Omental fat pad (tissue), 4 donors: ENCODE results near the gene CHST11. TPM values are rescaled to one million over a fixed set of nuclear protein-coding genes. Genes with fewer than 3 reads are reported as not detected.

ENCODE experiments used
- ATAC-seq: fragments of 150-250 bp; one replicate; pipeline ENCODE4 v1.9.1; 2016; ENCODE audit warnings: mild to moderate bottlenecking, moderate library complexity; ENCODE audit not compliant: low FRiP score
- DNase-seq: peaks from one replicate; pipeline ENCODE4 v3.0.0-alpha.2; 2019; ENCODE audit warnings: low spot score
- CTCF ChIP-seq, 3 donors: fragments of 450-650 bp; IDR thresholded peaks; one replicate each; pipeline ENCODE4 v1.5.1; 2016 to 2017; ENCODE audit warnings: antibody characterized with exemption in 3 of 3, mild to moderate bottlenecking in 3 of 3, moderate library complexity in 2 of 3
- total RNA-seq, 4 donors: library from RNA; depleted of rRNA; stranded (reverse); fragments of >200 nt; gene quantifications; one replicate each; pipeline ENCODE4 v1.1.0, GENCODE V29; 2016

The CHST11 gene
- total RNA-seq, 4 donors from 2014 or later, result 12.2 to 58.6 (median 30.1) TPM

DNA sequence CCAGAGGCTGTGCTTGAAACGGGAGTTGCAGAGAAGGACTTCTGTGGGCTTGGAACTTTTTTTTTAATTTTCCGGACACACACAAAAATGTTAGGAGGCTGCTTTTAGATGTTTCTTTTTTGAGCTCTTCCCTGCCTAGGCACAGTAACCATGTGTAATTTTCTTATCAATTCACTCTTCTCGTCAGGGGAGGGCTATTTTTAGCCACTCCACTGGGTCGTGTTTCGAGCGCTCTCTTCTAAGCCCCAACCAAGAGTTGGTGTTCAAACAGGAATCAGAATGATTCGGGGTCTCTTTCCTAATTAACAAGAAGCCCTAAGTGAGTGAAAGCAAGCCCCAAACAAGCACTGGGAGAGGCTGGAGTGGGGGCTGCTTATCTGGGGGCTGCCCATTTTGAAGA, 162.6 kb downstream of the CHST11 start:
- no peak for DNase-seq
- TF ChIP-seq CTCF (IDR thresholded peaks at IDR 0.05), result no peak
- no peak for ATAC-seq

DNA sequence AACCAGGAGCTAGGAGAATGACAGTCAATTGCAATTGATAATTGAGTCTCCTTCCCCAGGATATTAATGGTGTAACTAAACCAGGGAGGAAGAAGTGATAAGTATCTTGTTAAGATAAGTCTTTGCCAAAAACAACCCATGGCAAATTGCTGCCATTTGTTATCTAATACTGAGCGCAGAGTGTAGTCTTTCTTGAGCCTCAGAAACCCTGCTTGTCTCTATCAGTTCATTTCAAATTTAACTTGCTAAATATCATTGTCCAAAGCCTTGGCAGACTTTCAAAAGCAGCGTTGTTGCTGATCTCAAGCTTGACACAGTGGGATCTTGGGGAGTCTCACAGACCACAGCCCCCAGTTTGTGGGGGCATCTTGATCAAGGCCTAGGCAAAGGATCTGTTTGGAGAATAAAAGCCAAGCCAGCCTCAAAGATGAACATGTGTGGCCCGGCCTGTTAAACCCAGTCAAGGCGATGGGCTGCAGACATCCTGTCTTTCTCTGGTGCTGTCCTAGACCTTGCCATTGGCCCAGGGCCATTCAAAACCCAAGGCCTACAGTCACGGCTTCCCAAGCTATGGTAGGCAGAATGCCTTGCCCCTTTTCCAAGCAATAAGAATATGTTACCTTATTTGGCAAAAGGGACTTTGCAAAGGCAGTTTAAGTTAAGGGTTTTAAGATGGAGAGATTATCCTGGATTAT, 164.2 kb downstream of the CHST11 start:
- no peak for TF ChIP-seq CTCF (IDR thresholded peaks at IDR 0.05)
- no peak for ATAC-seq
- no peak for DNase-seq

DNA sequence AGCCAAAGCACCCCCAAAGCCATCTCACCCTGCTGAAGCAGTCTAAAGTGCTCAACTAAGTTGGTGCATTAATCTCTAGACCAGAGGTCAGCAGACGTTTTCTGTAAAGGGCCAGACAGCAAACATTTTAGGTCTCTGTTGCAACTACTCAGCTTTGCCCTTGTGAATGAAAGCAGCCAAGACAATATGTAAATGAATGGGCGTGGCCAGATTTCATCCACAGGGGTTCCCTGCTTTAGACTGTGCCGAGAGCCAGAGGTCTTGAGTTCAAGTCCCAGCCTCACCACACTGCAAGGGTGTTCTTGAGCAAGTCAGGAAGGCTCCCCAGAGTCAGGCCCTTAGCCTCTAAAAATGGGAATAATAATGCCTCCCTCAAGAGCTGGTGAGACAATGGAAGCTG, 166.2 kb downstream of the CHST11 start:
- ATAC-seq, result no peak
- no peak for TF ChIP-seq CTCF (IDR thresholded peaks at IDR 0.05)
- no peak for DNase-seq

- no peak for ATAC-seq
- no peak for DNase-seq
- no peak for TF ChIP-seq CTCF (IDR thresholded peaks at IDR 0.05)
Measured at GRCh38 chr12:104623883-104624282, 167.1 kb downstream of the CHST11 start.

GRCh38 chr12:104624529-104624928, 167.8 kb downstream of the CHST11 start:
- DNase-seq (no peak), ATAC-seq (no peak)
- TF ChIP-seq CTCF (IDR thresholded peaks at IDR 0.05), result no peak

DNA sequence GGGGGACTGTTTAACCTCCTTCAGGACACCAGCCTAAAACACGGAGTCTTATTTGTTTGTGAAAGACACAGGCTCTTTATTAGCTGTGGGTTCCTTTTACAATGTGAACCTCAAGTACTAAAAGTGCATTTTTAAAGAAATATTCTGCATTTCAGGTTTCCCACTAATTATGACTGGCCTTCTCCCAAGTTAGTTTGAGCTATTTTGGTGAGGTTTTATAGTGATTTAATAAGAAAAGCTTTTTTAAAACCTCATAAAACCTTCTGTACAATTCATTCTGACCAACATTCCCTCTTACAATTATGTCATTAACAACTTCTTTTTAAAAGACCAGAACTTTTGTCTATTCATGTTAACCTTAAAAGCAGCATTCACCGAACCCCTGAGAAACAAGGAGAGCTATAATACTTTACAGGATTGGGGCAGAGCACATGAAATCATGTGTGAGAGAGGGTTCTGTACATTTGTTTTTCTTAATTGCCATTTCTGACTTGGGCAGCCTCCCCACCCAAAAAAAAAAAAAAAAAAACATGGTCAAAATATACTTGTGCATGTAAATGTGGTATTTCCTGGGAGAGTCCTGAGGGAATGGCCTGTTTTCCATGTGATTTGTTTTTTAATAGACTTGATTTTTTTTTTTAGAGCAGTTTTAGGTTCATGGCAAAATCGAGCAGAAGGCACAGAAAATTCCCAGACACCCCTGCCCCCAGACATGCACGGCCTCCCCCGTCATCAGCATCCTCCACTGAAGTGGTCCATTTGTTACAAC, 169.5 kb downstream of the CHST11 start:
- ATAC-seq, result no peak
- no peak for TF ChIP-seq CTCF (IDR thresholded peaks at IDR 0.05)

More for the DNA sequence above, 169.5 kb downstream of the CHST11 start:
- DNase-seq, result no peak
